Neural progenitor cell (in vitro differentiated cells): ENCODE measurements around the gene CHD6. TPM values are rescaled to one million over a fixed set of nuclear protein-coding genes. Genes with fewer than 3 reads are reported as not detected.

Source experiments
- DNase-seq: peaks from one replicate; pipeline ENCODE4 v3.0.0-alpha.2; 2016; ENCODE audit warnings: low spot score
- H2AFZ ChIP-seq: fragments of 200-600 bp; sonication (generic); replicated peaks from 2 replicates; pipeline ENCODE4 v1.6.1; 2016; ENCODE audit warnings: antibody characterized with exemption
- H3F3A ChIP-seq: fragments of 200-600 bp; sonication (generic); 2 replicates; pipeline ENCODE4 v1.6.1; 2016; ENCODE audit warnings: antibody characterized with exemption, low read depth
- H3K27ac ChIP-seq: fragments of 200-600 bp; sonication (generic); 2 replicates; pipeline ENCODE4 v1.5.1; 2016; ENCODE audit warnings: mild to moderate bottlenecking
- H3K27me3 ChIP-seq: fragments of 200-600 bp; sonication (generic); 2 replicates; pipeline ENCODE4 v1.6.1; 2016; ENCODE audit warnings: mild to moderate bottlenecking, moderate library complexity
- H3K36me3 ChIP-seq: fragments of 200-600 bp; sonication (generic); 2 replicates; pipeline ENCODE4 v1.5.1; 2016
- H3K4me1 ChIP-seq: fragments of 200-600 bp; sonication (generic); 2 replicates; pipeline ENCODE4 v1.6.1; 2016; ENCODE audit warnings: mixed run types
- H3K4me2 ChIP-seq: fragments of 200-600 bp; sonication (generic); 2 replicates; pipeline ENCODE4 v1.6.1; 2016
- H3K4me3 ChIP-seq: fragments of 200-600 bp; sonication (generic); 2 replicates; pipeline ENCODE4 v1.5.1; 2016
- H3K79me2 ChIP-seq: fragments of 200-600 bp; sonication (generic); 2 replicates; pipeline ENCODE4 v1.6.1; 2016; ENCODE audit warnings: low read depth
- H3K9ac ChIP-seq: fragments of 200-600 bp; sonication (generic); 2 replicates; pipeline ENCODE4 v1.6.1; 2016
- H3K9me3 ChIP-seq: fragments of 200-600 bp; sonication (generic); 2 replicates; pipeline ENCODE4 v1.5.1; 2016; ENCODE audit warnings: low read depth
- H4K20me1 ChIP-seq: fragments of 200-600 bp; sonication (generic); 2 replicates; pipeline ENCODE4 v1.6.1; 2016; ENCODE audit warnings: low read depth
- H3K27ac Mint-ChIP-seq: 3 replicates; pipeline ENCODE4 v1.8.0; 2021; ENCODE audit warnings: mixed read lengths
- H3K27me3 Mint-ChIP-seq: 2 replicates; pipeline ENCODE4 v1.8.0; 2022; ENCODE audit warnings: low read depth, mild to moderate bottlenecking, inconsistent platforms, moderate library complexity, mixed read lengths; ENCODE audit not compliant: insufficient read depth
- H3K36me3 Mint-ChIP-seq: 3 replicates; pipeline ENCODE4 v1.8.0; 2021; ENCODE audit warnings: mixed read lengths
- H3K4me1 Mint-ChIP-seq: 3 replicates; pipeline ENCODE4 v1.8.0; 2021; ENCODE audit warnings: mixed read lengths
- H3K4me3 Mint-ChIP-seq: 3 replicates; pipeline ENCODE4 v1.8.0; 2021; ENCODE audit warnings: mild to moderate bottlenecking, moderate library complexity, mixed read lengths
- H3K9me3 Mint-ChIP-seq: 3 replicates; pipeline ENCODE4 v1.8.0; 2020; ENCODE audit warnings: mixed read lengths
- EZH2 ChIP-seq: fragments of 200-600 bp; sonication (generic); IDR thresholded peaks from 2 replicates; pipeline ENCODE4 v1.6.1; 2017; ENCODE audit warnings: antibody characterized with exemption, mild to moderate bottlenecking, moderate library complexity
- EZH2phosphoT487 ChIP-seq: fragments of 200-600 bp; sonication (generic); IDR thresholded peaks from 2 replicates; pipeline ENCODE4 v1.6.1; 2017; ENCODE audit warnings: antibody characterized with exemption
- total RNA-seq: library from RNA; depleted of rRNA; stranded (reverse); fragments of >200 nt; gene quantifications from 2 replicates; pipeline ENCODE4 v1.2.3, GENCODE V29; 2015; ENCODE audit warnings: low replicate concordance
- TF ChIP-seq, protein P1 (sequence below): fragments of 200-600 bp; sonication (generic); IDR thresholded peaks from 2 replicates; pipeline ENCODE4 v1.5.1; 2017; ENCODE audit warnings: antibody characterized with exemption, mild to moderate bottlenecking

CHD6 gene
- total RNA-seq, 1 donor from 2014 or later, result 76.1 TPM

DNA sequence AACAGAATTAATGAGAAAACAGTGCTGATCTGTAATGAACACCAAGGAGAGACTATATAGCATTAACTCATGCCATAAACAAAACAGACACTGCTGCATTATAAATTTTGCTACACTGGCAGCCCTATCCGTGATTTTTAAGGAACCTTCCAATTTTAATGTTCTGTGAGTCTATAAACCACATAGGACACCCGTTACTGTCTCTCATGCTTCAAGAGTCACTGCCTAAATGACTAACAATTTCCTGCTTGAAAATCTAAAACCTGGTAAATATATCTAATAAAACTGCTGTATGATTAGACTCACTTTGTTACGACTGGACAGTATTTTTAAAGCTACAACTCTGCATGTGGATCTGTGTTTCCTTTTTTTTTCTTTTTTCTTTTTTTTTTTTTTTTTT is 8.7 kb downstream of the CHD6 start:
- peaks cover 13% of the 10 kb centered on the region for H3K4me1 ChIP-seq
- TF ChIP-seq EZH2 (no peak), EZH2phosphoT487 (no peak)
- TF ChIP-seq, protein P1, sequence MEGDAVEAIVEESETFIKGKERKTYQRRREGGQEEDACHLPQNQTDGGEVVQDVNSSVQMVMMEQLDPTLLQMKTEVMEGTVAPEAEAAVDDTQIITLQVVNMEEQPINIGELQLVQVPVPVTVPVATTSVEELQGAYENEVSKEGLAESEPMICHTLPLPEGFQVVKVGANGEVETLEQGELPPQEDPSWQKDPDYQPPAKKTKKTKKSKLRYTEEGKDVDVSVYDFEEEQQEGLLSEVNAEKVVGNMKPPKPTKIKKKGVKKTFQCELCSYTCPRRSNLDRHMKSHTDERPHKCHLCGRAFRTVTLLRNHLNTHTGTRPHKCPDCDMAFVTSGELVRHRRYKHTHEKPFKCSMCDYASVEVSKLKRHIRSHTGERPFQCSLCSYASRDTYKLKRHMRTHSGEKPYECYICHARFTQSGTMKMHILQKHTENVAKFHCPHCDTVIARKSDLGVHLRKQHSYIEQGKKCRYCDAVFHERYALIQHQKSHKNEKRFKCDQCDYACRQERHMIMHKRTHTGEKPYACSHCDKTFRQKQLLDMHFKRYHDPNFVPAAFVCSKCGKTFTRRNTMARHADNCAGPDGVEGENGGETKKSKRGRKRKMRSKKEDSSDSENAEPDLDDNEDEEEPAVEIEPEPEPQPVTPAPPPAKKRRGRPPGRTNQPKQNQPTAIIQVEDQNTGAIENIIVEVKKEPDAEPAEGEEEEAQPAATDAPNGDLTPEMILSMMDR, result no peak
- no peak overlapping the region for H3K4me3 Mint-ChIP-seq
- no peaks in the 10 kb centered on the region for H3F3A ChIP-seq
- H3K9me3 Mint-ChIP-seq, result peaks cover 43% of the 10 kb centered on the region
- H3K27ac ChIP-seq, result no peak overlapping the region
- no peak overlapping the region for H3K4me2 ChIP-seq
- peaks cover 100% of the 10 kb centered on the region for H3K79me2 ChIP-seq
- no peaks in the 10 kb centered on the region for H3K36me3 ChIP-seq
- no peaks in the 10 kb centered on the region for H3K27me3 Mint-ChIP-seq
- H3K9me3 ChIP-seq, result no peaks in the 10 kb centered on the region
- no peak overlapping the region for H3K9ac ChIP-seq
- H2AFZ ChIP-seq, result no peak overlapping the region
- DNase-seq, result no peak
- peaks cover 100% of the 10 kb centered on the region for H4K20me1 ChIP-seq
- no peaks in the 10 kb centered on the region for H3K27me3 ChIP-seq
- H3K4me1 Mint-ChIP-seq, result peaks cover 4% of the 10 kb centered on the region
- no peak overlapping the region for H3K27ac Mint-ChIP-seq
- H3K4me3 ChIP-seq, result no peak overlapping the region
- peaks cover 45% of the 10 kb centered on the region for H3K36me3 Mint-ChIP-seq

DNA sequence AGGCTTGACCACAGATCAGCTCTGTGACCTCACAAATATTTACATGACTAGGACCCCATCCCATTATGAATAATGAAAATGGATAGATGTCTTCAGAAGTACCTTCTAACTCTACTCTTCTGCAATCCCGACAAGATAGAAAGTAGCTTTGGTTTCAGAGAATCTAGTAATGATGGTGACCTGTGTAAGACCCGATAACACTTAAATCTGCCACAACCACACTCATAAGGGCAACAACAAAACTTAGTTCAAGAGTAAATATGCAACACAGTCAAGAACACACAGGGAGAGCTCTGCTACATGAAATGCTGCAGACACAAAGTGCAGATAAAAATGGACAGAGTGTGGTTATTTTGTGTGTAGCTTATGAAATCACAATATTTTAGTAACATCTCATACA is 9.6 kb downstream of the CHD6 start:
- Mint-ChIP-seq H3K4me1 (no peaks in the 10 kb centered on the region), H3K4me3 (no peak overlapping the region), H3K9me3 (peaks cover 46% of the 10 kb centered on the region), H3K27ac (no peak overlapping the region), H3K27me3 (no peaks in the 10 kb centered on the region), H3K36me3 (peaks cover 45% of the 10 kb centered on the region)
- no peak for TF ChIP-seq EZH2phosphoT487
- no peak for TF ChIP-seq EZH2
- TF ChIP-seq, protein P1, result no peak
- Histone ChIP-seq H3K27ac (no peak overlapping the region), H3K9ac (no peak overlapping the region), H3K4me1 (peaks cover 4% of the 10 kb centered on the region), H3K4me2 (no peak overlapping the region), H3K4me3 (no peak overlapping the region), H3K36me3 (no peaks in the 10 kb centered on the region), H4K20me1 (peaks cover 100% of the 10 kb centered on the region), H3K79me2 (peaks cover 100% of the 10 kb centered on the region), H2AFZ (no peak overlapping the region), H3K9me3 (no peaks in the 10 kb centered on the region), H3K27me3 (no peaks in the 10 kb centered on the region), H3F3A (no peaks in the 10 kb centered on the region)
- DNase-seq, result no peak

DNA sequence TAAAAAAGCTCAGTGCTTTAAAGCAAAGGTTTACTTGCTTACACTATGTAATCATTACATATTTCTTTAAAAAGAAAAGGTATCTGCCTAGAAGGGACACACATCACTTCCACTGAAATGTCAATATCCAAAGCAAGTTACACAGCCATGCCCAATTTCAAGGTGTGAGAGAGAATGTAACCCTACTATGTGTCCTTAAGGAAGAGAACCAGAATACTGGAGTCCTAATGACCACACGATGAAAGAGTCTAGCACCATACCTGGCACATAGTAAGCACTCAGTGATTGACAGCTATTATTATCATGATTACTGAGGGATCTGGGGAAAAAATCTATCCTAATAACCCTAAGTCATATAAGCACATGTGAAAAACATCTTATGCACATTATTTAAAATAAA is 10.4 kb downstream of the CHD6 start:
- peaks cover 45% of the 10 kb centered on the region for H3K9me3 Mint-ChIP-seq
- Histone ChIP-seq H3K9ac (no peak overlapping the region), H3K4me3 (no peak overlapping the region), H3K4me1 (no peaks in the 10 kb centered on the region), H3K27ac (no peak overlapping the region), H3K79me2 (peaks cover 100% of the 10 kb centered on the region), H4K20me1 (peaks cover 100% of the 10 kb centered on the region), H3K27me3 (no peaks in the 10 kb centered on the region), H3K9me3 (no peaks in the 10 kb centered on the region), H2AFZ (no peak overlapping the region), H3K4me2 (no peak overlapping the region), H3K36me3 (no peaks in the 10 kb centered on the region), H3F3A (no peaks in the 10 kb centered on the region)
- no peak overlapping the region for H3K4me3 Mint-ChIP-seq
- no peaks in the 10 kb centered on the region for H3K27me3 Mint-ChIP-seq
- H3K36me3 Mint-ChIP-seq, result peaks cover 39% of the 10 kb centered on the region
- TF ChIP-seq EZH2phosphoT487 (no peak), EZH2 (no peak)
- TF ChIP-seq, protein P1, result no peak
- H3K27ac Mint-ChIP-seq, result no peak overlapping the region
- no peak for DNase-seq
- no peaks in the 10 kb centered on the region for H3K4me1 Mint-ChIP-seq

DNA sequence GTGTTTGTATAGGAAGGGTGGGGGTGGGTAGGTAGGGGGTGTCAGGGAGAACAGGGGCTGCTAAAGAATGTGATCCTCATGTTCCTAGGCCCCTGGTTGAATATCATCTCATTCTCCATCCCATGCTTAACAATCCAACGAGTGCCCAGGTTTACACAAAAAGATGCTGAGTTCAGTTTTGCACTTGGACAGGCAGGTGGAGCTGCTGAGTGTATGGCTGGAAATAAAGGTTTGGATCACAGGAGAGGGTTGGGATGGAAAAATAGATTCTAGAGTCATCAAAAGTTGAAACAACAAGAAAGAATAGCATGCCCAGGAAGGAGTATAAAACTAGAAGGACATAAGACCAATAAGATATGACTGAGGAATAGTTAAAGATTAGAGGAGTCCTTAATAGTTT is 14.2 kb downstream of the CHD6 start:
- Histone ChIP-seq H3K36me3 (no peaks in the 10 kb centered on the region), H3K79me2 (peaks cover 100% of the 10 kb centered on the region), H3F3A (no peaks in the 10 kb centered on the region), H3K27ac (no peak overlapping the region), H3K4me3 (no peak overlapping the region), H3K9me3 (no peaks in the 10 kb centered on the region), H3K9ac (no peak overlapping the region), H2AFZ (no peak overlapping the region), H3K4me1 (peaks cover 19% of the 10 kb centered on the region), H3K27me3 (no peaks in the 10 kb centered on the region), H3K4me2 (no peak overlapping the region), H4K20me1 (peaks cover 100% of the 10 kb centered on the region)
- Mint-ChIP-seq H3K27me3 (no peaks in the 10 kb centered on the region), H3K4me1 (no peaks in the 10 kb centered on the region), H3K27ac (no peak overlapping the region), H3K36me3 (peaks cover 53% of the 10 kb centered on the region), H3K9me3 (peaks cover 70% of the 10 kb centered on the region), H3K4me3 (no peak overlapping the region)
- TF ChIP-seq EZH2phosphoT487, result no peak
- TF ChIP-seq EZH2, result no peak
- TF ChIP-seq, protein P1, result no peak
- no peak for DNase-seq
